ENCODE measurements around the gene PCDHGB4.
"Not testable (repeated sequence)": the region's sequence is repeated elsewhere in the genome, so short reads cannot be mapped to it uniquely, and the experiment has no call there.

Gene PCDHGB4

DNA sequence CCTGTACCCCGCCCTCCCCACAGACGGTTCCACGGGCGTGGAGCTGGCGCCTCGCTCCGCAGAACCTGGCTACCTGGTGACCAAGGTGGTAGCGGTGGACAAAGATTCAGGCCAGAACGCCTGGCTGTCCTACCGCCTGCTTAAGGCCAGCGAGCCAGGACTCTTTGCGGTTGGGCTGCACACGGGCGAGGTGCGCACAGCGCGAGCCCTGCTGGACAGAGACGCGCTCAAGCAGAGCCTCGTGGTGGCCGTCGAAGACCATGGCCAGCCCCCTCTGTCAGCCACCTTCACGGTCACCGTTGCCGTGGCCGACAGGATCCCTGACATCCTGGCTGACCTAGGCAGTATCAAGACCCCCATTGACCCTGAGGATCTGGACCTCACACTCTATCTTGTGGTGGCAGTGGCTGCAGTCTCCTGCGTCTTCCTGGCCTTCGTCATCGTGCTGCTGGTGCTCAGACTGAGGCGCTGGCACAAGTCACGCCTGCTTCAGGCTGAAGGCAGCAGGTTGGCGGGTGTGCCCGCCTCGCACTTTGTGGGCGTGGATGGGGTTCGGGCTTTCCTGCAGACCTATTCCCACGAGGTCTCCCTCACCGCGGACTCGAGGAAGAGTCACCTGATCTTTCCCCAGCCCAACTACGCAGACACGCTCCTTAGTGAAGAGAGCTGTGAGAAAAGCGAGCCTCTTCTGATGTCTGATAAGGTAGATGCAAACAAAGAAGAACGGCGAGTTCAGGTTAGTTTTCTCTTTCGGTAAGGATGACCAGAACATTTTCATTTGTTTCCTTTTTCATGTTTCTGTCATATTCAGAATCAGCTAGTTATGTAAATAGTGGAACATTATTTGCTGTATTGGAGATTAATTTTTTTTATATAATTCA lies 21.2 kb upstream of the PCDHGB4 start:
- no peak for DNase-seq (ENCODE audit: low spot score)

DNA sequence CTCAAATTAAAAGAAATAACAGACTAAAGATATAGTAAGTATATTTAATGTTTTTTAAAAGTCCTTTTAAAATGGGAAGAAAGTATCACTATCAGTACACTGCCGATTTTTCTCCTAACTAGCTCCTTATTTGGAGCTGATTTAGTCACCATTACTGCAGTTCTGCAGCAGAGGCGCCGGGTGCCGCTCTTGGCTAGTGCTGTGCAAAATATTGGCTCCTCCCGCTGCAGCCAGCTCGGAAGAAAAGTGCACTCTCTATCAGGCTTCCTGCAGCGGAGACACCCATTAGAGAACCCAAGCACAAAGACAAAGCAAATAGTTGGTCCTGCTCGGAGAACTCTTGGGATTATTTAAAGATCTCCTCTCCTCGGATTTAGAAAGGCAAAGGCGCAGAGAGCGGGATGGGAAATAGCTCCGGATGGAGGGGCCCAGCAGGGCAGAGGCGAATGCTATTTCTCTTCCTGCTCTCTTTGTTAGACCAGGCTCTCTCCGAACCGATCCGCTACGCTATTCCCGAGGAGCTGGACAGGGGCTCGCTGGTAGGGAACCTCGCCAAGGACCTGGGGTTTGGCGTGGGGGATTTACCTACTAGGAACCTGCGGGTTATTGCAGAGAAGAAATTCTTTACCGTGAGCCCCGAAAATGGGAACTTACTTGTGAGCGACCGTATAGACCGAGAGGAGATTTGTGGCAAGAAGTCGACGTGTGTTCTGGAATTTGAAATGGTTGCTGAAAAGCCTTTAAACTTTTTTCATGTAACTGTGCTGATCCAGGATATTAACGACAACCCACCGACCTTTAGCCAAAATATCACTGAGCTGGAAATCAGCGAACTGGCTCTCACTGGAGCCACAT lies 17.3 kb upstream of the PCDHGB4 start, which contains the start of gene PCDHGB3:
PCDHGB3 (plus strand) TSS at position 249 of the 855 bp plus-strand sequence; CDS start at position 402, 153 bp downstream.
- peak; percentile 37 for DNase-seq (ENCODE audit: low spot score)

DNA sequence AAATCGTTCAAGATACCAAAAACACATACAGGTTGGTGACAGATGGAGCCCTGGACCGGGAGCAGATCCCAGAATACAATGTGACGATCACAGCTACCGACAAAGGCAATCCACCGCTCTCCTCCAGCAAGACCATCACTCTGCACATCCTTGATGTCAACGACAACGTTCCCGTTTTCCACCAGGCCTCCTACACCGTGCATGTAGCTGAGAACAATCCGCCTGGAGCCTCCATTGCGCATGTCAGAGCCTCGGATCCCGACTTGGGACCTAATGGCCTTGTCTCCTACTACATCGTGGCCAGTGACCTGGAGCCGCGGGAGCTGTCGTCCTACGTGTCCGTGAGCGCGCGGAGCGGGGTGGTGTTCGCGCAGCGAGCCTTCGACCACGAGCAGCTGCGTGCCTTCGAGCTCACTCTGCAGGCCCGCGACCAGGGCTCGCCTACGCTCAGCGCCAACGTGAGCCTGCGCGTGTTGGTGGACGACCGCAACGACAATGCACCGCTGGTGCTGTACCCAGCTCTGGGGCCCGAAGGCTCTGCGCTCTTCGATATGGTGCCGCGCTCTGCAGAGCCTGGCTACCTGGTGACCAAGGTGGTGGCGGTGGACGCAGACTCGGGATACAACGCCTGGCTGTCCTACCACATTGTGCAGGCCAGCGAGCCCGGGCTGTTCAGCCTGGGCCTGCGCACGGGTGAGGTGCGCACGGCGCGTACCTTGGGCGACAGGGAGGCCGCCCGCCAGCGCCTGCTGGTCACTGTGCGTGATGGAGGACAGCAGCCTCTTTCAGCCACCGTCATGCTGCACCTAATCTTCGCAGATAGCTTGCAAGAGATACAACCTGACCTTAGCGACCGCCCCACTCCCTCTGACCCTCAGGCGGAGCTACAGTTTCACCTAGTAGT lies 15.7 kb upstream of the PCDHGB4 start:
- DNase-seq (ENCODE audit: low spot score), result no peak

DNA sequence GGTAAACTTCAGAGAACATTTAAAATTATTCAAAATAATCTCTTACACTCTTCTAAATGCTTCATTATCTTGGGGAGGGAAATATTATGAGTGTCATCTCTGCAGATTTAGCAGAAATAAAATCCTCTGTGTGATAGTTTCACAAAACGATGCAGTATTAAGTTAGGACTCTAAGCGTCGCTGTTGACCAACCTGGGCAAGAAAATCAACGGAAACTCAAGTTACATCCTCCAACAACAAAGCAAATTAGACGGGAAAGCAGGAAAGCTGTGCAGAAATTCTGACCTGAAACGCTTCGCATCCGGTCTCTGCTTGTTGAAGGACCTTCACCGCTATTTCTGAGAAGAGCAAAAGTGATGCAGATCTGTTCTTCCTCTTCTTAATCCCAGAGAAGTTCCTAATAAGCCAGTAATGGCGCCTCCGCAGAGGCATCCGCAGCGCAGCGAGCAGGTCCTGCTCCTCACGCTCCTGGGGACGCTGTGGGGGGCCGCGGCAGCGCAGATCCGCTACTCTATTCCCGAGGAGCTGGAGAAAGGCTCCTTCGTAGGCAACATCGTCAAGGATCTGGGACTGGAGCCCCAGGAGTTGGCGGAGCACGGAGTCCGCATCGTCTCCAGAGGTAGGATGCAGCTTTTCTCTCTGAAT lies 13.7 kb upstream of the PCDHGB4 start, which contains the start of gene PCDHGA6:
PCDHGA6 (plus strand) TSS at position 219 of the 645 bp plus-strand sequence; CDS start at position 412, 193 bp downstream.
- DNase-seq (ENCODE audit: low spot score), result no peak

DNA sequence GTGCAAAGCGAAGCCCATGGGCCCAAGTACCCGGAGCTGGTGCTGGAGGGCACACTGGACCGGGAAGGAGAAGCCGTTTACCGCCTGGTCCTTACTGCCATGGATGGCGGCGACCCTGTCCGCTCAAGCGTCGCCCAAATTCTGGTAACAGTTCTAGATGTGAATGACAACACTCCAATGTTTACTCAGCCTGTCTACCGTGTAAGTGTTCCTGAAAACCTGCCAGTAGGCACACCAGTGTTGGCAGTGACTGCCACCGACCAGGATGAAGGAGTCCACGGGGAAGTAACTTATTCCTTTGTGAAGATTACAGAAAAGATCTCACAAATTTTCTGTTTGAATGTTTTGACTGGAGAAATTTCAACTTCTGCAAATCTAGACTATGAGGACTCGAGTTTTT lies 12.9 kb upstream of the PCDHGB4 start:
- DNase-seq (ENCODE audit: low spot score), result no peak

DNA sequence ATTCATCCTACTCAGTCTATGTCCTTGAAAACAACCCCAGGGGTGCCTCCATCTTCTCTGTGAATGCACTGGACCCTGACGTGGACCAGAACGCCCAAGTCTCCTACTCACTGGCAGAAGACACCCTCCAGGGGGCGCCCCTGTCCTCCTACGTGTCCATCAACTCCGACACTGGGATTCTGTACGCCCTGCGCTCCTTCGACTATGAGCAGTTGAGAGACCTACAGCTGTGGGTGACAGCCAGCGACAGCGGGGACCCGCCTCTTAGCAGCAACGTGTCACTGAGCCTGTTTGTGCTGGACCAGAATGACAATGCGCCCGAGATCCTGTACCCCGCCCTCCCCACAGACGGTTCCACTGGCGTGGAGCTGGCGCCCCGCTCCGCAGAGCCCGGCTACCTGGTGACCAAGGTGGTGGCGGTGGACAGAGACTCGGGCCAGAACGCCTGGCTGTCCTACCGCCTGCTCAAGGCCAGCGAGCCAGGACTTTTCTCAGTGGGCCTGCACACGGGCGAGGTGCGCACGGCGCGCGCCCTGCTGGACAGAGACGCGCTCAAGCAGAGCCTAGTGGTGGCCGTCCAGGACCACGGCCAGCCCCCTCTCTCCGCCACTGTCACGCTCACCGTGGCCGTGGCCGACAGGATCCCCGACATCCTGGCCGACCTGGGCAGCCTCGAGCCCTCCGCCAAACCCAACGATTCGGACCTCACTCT lies 11.9 kb upstream of the PCDHGB4 start:
- not testable (repeated sequence) for DNase-seq (ENCODE audit: low spot score)

DNA sequence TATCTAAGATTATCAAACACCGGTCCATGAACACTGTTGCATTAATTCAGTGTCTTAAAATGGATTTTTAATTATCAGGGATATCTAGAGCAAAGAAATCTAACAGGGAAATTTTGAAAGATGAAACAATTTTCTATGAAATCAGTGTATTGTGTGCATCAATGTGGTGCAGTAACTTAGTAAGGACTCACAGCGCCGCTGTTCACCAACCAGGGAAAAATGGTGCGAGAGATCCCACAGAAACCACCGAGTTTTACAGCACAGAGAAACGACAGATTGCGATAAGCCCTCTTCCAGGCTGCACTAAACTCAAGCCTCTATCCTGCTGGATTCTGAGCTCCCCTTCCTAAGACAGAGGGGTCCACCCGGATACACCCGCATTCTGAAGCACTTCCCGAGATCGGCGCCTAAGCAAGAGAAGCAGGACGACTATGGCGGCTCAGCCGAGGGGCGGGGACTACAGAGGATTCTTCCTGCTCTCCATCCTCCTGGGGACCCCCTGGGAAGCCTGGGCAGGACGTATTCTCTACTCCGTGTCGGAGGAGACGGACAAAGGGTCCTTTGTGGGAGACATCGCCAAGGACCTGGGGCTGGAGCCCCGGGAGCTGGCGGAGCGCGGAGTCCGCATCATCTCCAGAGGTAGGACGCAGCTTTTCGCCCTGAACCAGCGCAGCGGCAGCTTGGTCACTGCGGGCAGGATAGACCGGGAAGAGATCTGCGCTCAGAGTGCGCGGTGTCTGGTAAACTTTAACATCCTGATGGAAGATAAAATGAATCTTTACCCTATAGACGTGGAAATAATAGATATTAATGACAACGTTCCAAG lies 4.8 kb upstream of the PCDHGB4 start, which contains the start of gene PCDHGA7:
PCDHGA7 (plus strand) TSS at position 274 of the 826 bp plus-strand sequence; CDS start at position 432, 158 bp downstream.
- DNase-seq (ENCODE audit: low spot score), result no peak

DNA sequence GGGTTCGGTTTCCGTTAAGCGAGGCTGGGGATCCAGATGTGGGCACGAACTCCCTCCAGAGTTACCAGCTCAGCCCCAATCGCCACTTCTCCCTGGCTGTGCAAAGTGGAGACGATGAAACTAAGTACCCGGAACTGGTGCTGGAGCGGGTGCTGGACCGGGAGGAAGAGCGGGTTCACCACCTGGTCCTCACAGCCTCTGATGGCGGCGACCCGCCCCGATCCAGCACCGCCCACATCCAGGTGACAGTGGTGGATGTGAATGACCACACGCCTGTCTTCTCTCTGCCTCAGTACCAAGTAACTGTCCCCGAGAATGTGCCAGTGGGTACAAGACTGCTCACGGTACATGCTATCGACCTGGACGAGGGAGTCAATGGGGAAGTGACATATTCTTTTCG lies 4.2 kb upstream of the PCDHGB4 start:
- DNase-seq (ENCODE audit: low spot score), result no peak

DNA sequence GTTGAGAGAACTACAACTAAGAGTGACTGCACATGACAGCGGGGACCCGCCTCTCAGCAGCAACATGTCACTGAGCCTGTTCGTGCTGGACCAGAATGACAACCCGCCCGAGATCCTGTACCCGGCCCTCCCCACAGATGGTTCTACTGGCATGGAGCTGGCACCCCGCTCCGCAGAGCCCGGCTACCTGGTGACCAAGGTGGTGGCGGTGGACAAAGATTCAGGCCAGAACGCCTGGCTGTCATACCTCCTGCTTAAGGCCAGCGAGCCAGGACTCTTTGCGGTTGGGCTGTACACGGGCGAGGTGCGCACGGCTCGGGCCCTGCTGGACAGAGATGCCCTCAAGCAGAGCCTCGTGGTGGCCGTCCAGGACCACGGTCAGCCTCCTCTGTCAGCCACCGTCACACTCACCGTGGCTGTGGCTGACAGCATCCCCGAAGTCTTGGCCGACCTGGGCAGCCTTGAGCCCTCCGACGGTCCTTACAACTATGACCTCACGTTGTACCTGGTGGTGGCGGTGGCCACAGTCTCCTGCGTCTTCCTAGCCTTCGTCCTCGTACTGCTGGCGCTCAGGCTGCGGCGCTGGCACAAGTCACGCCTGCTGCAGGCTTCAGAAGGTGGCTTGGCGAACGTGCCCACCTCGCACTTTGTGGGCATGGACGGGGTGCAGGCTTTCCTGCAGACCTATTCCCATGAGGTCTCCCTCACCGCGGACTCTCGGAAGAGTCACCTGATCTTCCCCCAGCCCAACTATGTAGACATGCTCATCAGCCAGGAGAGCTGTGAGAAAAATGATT lies 2.8 kb upstream of the PCDHGB4 start:
- DNase-seq (ENCODE audit: low spot score), result no peak

DNA sequence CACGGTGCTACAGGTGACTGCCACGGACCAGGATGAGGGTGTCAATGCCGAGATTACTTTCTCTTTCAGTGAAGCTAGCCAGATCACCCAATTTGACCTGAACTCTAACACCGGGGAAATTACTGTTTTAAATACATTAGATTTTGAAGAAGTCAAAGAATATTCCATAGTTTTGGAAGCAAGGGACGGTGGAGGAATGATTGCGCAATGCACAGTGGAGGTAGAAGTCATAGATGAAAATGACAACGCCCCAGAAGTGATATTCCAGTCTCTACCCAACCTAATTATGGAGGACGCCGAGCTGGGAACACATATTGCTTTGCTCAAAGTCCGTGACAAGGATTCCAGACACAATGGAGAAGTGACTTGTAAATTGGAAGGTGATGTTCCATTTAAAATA lies 1.2 kb downstream of the PCDHGB4 start:
- no peak for DNase-seq (ENCODE audit: low spot score)

DNA sequence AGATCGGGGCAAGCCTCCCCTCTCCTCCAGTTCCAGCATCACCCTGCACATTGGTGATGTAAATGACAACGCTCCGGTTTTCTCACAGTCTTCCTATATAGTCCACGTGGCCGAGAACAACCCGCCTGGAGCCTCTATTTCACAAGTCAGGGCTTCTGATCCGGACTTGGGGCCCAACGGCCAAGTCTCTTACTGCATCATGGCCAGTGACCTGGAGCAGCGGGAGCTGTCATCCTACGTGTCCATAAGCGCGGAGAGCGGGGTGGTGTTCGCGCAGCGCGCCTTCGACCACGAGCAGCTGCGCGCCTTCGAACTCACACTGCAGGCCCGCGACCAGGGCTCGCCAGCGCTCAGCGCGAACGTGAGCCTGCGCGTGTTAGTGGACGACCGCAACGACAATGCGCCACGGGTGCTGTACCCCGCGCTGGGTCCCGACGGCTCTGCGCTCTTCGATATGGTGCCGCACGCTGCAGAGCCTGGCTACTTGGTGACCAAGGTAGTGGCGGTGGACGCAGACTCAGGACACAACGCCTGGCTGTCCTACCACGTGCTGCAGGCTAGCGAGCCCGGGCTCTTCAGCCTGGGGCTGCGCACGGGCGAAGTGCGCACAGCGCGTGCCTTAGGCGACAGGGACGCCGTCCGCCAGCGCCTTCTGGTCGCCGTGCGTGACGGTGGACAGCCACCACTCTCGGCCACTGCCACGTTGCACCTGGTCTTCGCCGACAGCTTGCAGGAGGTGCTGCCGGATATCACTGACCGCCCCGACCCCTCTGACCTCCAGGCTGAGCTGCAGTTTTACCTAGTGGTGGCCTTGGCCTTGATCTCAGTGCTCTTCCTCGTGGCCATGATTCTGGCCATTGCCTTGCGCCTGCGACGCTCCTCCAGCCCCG lies 1.9 kb downstream of the PCDHGB4 start:
- DNase-seq (ENCODE audit: low spot score), result no peak

DNA sequence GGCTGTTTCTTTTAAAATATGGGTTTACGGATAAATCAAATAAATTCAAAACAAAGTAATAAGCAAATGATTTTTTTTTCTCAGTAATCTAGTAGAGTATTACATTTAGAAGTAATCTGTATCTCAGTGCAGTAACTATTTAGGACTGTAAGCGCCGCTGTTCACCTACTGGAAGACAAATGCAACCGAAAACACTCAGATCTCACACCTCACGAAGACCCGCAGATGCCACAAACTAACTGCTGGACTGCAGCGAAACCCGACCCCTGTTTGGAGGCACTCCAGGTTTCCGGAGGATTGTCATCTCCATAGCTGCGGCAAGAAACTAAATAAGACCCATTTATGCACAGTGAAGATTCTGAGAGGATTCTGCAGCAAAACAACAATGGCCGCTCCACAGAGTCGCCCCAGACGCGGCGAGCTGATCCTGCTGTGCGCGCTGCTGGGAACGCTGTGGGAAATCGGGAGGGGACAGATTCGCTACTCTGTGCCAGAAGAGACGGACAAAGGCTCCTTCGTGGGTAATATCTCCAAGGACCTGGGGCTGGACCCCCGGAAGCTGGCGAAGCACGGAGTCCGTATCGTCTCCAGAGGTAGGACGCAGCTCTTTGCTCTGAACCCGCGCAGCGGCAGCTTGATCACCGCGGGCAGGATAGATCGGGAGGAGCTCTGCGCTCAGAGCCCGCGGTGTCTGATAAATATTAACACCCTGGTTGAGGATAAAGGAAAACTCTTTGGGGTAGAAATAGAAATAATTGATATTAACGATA lies 5.1 kb downstream of the PCDHGB4 start, which contains the start of gene PCDHGA8:
PCDHGA8 (plus strand) TSS at position 205 of the 770 bp plus-strand sequence; CDS start at position 386, 181 bp downstream.
- no peak for DNase-seq (ENCODE audit: low spot score)

DNA sequence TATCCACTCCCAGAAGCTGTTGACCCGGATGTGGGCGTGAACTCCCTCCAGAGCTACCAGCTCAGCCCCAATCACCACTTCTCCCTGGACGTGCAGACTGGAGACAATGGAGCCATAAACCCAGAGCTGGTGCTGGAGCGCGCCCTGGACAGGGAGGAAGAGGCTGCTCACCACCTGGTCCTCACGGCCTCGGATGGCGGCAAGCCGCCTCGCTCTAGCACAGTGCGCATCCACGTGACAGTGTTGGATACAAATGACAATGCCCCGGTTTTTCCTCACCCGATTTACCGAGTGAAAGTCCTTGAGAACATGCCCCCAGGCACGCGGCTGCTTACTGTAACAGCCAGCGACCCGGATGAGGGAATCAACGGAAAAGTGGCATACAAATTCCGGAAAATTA lies 5.8 kb downstream of the PCDHGB4 start:
- no peak for DNase-seq (ENCODE audit: low spot score)

DNA sequence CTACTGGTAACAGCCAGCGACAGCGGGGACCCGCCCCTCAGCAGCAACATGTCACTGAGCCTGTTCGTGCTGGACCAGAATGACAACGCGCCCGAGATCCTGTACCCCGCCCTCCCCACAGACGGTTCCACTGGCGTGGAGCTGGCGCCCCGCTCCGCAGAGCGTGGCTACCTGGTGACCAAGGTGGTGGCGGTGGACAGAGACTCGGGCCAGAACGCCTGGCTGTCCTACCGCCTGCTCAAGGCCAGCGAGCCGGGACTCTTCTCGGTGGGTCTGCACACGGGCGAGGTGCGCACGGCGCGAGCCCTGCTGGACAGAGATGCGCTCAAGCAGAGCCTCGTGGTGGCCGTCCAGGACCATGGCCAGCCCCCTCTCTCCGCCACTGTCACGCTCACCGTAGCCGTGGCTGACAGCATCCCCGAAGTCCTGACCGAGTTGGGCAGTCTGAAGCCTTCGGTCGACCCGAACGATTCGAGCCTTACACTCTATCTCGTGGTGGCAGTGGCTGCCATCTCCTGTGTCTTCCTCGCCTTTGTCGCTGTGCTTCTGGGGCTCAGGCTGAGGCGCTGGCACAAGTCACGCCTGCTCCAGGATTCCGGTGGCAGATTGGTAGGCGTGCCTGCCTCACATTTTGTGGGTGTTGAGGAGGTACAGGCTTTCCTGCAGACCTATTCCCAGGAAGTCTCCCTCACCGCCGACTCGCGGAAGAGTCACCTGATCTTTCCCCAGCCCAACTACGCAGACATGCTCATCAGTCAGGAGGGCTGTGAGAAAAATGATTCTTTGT lies 7.1 kb downstream of the PCDHGB4 start:
- not testable (repeated sequence) for DNase-seq (ENCODE audit: low spot score)

DNA sequence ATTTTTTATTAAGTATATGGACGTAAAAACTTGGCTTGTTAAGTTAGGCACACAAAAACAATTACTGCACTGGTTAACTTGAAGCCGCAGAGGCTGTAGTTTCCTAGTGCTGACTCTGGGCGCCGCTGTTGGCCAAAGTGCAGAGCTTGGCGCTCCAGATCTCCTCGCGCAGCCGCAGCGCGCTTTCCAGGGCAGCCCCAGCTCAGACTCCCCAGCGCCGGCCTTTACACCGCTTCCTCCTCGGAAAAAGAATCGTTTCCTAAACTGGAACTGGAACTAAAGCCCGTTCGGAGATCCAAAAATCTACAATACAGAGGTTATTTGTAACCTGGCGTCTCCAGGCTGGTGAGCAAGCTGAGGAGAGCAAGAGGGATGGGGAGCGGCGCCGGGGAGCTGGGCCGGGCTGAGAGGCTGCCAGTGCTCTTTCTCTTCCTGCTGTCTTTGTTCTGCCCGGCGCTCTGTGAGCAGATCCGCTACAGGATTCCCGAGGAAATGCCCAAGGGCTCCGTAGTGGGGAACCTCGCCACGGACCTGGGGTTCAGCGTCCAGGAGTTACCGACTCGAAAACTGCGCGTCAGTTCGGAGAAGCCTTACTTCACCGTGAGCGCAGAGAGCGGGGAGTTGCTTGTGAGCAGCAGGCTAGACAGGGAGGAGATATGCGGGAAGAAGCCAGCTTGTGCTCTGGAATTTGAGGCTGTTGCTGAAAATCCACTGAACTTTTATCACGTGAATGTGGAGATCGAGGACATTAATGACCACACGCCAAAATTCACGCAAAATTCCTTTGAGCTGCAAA lies 10.5 kb downstream of the PCDHGB4 start, which contains the start of gene PCDHGB5:
PCDHGB5 (plus strand) TSS at position 192 of the 796 bp plus-strand sequence; CDS start at position 373, 181 bp downstream.
- DNase-seq (ENCODE audit: low spot score), result peak; percentile 31
